ENCODE measurements around the gene CHST12.
"Not testable (repeated sequence)": the region's sequence is repeated elsewhere in the genome, so short reads cannot be mapped to it uniquely, and the experiment has no call there.

The CHST12 gene

DNA sequence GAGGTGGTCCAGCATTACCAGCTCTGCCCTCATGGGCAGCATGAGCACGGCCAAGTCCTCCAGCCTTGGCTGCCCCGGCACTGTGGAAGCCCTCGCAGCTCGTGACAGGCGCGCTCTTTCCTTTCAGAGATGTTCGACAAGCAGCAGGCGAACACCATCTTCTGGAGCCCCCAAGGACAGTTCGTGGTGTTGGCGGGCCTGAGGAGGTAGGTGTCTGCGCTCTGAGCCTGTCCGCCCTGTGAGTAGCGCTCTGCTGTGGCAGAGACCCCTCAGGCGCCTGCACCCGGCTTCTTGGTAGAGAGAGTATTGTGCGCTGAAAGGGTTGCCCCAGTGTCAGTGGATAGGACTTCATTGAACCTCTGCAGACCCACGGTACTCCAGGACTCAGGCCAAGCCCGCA is 29.0 kb upstream of the CHST12 start:
- TF ChIP-seq, protein P1, sequence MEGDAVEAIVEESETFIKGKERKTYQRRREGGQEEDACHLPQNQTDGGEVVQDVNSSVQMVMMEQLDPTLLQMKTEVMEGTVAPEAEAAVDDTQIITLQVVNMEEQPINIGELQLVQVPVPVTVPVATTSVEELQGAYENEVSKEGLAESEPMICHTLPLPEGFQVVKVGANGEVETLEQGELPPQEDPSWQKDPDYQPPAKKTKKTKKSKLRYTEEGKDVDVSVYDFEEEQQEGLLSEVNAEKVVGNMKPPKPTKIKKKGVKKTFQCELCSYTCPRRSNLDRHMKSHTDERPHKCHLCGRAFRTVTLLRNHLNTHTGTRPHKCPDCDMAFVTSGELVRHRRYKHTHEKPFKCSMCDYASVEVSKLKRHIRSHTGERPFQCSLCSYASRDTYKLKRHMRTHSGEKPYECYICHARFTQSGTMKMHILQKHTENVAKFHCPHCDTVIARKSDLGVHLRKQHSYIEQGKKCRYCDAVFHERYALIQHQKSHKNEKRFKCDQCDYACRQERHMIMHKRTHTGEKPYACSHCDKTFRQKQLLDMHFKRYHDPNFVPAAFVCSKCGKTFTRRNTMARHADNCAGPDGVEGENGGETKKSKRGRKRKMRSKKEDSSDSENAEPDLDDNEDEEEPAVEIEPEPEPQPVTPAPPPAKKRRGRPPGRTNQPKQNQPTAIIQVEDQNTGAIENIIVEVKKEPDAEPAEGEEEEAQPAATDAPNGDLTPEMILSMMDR (IDR thresholded peaks at IDR 0.05; ENCODE audit: unreplicated experiment in 3 of 3), result no peak
- no peak overlapping the region for H3K4me3 Mint-ChIP-seq
- no peaks in the 10 kb centered on the region for H3K27me3 Mint-ChIP-seq (ENCODE audit: low read depth)
- no peak overlapping the region for H3K27ac Mint-ChIP-seq
- H3K4me1 Mint-ChIP-seq, result no peaks in the 10 kb centered on the region
- H3K9me3 Mint-ChIP-seq, result no peaks in the 10 kb centered on the region
- H3K36me3 Mint-ChIP-seq (ENCODE audit: low read depth), result peaks cover 71% of the 10 kb centered on the region

DNA sequence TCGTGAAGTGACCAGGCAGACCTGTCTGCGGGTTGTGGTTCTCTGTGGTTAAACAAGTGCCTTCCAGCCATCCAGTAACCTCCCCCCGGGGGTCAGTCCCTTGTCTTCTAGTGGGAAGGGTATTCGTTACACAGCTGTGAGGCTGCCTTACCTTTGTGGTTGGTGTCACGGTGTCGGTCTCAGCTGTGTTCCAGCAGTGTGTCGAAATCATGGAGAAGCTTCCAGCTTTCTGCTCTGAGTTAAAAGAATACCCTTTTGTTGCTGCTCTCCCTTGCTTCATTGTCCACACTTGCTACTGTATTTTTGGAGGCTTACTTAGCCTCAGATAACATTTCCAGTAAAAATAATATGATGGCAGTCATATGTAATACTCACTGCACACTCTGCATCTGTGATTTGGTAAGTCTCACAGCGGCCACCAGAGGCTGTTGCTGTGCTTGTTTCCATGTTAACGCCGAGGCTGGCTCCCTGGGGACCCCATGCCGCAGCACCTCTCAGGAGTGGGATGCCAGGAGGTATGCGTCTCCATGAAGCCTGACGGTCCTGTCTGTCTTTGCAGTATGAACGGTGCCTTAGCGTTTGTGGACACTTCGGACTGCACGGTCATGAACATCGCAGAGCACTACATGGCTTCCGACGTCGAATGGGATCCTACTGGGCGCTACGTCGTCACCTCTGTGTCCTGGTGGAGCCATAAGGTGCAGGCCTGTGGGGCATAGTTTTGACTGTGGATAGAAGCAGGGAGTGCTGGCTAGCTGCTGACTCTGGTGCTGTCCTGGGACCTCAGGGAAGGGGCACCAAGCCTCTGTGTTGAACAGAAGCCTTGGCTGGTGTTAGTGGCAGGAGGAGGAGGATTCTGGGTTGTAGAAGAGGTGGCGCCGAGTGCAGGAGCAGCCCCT is 28.3 kb upstream of the CHST12 start:
- no peak overlapping the region for H3K4me3 Mint-ChIP-seq
- no peaks in the 10 kb centered on the region for H3K4me1 Mint-ChIP-seq
- no peaks in the 10 kb centered on the region for H3K9me3 Mint-ChIP-seq
- H3K27ac Mint-ChIP-seq, result no peak overlapping the region
- peaks cover 72% of the 10 kb centered on the region for H3K36me3 Mint-ChIP-seq (ENCODE audit: low read depth)
- H3K27me3 Mint-ChIP-seq (ENCODE audit: low read depth), result no peaks in the 10 kb centered on the region
- TF ChIP-seq, protein P1 (IDR thresholded peaks at IDR 0.05; ENCODE audit: unreplicated experiment in 3 of 3), result no peak

DNA sequence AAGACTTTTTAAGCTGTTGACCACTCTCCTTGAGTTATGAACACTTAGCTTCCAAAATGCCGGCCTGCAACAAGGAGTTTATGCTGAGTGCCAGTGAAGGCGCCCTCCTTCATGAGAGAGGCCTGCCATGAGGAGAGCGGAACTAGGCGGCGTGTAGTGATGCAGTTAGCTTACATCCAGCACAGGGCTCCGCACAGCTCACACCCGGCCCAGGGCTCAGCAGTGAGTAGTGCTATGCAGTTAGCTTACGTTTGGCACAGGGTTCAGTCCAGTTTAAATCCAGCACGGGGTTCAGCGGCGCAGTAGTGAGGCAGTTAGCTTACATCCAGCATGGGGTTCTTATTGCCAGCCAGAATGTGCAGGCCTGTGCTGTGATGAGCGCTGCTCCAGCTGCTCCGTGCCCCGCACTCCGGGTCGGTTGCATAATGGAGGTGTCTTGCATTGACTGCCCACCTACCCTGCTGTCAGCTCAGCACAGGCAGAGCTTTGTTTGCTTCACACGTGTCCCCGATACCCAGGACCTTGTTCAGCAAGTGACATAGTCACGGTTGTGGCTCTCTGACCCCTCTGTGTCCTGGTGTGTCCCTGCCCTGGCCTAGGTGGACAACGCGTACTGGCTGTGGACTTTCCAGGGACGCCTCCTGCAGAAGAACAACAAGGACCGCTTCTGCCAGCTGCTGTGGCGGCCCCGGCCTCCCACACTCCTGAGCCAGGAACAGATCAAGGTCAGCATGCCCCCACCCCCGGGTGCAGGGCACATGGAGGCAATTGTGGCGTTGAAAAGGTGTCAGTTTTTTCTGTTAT is 26.9 kb upstream of the CHST12 start:
- no peak overlapping the region for H3K4me3 Mint-ChIP-seq
- no peaks in the 10 kb centered on the region for H3K27me3 Mint-ChIP-seq (ENCODE audit: low read depth)
- no peaks in the 10 kb centered on the region for H3K9me3 Mint-ChIP-seq
- peaks cover 72% of the 10 kb centered on the region for H3K36me3 Mint-ChIP-seq (ENCODE audit: low read depth)
- TF ChIP-seq, protein P1 (IDR thresholded peaks at IDR 0.05; ENCODE audit: unreplicated experiment in 3 of 3), result no peak
- H3K4me1 Mint-ChIP-seq, result no peaks in the 10 kb centered on the region
- H3K27ac Mint-ChIP-seq, result no peak overlapping the region

DNA sequence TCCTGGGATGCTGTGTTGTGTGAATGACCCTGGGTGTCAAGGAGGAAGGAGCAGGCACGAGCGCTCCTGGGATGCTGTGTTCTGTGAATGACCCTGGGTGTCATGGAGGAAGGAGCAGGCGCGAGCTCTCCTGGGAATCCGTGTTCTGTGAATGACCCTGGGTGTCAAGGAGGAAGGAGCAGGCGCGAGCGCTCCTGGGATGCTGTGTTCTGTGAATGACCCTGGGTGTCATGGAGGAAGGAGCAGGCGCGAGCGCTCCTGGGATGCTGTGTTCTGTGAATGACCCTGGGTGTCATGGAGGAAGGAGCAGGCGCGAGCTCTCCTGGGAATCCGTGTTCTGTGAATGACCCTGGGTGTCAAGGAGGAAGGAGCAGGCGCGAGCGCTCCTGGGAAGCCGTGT is 25.9 kb upstream of the CHST12 start:
- not testable (repeated sequence) for H3K4me1 Mint-ChIP-seq; H3K9me3 Mint-ChIP-seq; H3K4me3 Mint-ChIP-seq; H3K27me3 Mint-ChIP-seq (ENCODE audit: low read depth); H3K27ac Mint-ChIP-seq
- peaks cover 67% of the 10 kb centered on the region for H3K36me3 Mint-ChIP-seq (ENCODE audit: low read depth)

- H3K4me3 Mint-ChIP-seq; H3K4me1 Mint-ChIP-seq; H3K9me3 Mint-ChIP-seq; H3K27me3 Mint-ChIP-seq (ENCODE audit: low read depth); H3K27ac Mint-ChIP-seq: not testable (repeated sequence)
- peaks cover 61% of the 10 kb centered on the region for H3K36me3 Mint-ChIP-seq (ENCODE audit: low read depth)
Measured at GRCh38 chr7:2378125-2378524, 25.3 kb upstream of the CHST12 start.

DNA sequence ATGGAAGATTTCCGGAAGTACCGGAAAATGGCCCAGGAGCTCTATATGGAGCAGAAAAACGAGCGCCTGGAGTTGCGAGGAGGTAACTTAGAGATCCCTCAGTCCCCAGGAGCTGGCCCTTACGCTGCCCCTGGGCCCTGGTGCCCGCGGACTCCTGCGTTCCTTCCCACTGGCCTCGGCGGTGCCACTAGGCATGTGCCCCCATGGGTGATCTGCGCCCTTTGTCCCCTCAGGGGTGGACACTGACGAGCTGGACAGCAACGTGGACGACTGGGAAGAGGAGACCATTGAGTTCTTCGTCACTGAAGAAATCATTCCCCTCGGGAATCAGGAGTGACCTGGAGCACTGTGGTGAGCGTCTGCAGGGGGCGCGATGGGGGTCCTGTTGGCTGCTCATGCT is 24.2 kb upstream of the CHST12 start:
- TF ChIP-seq, protein P1 (IDR thresholded peaks at IDR 0.05; ENCODE audit: unreplicated experiment in 3 of 3), result no peak
- Mint-ChIP-seq H3K27ac (no peak overlapping the region), H3K9me3 (no peaks in the 10 kb centered on the region), H3K4me3 (no peak overlapping the region), H3K36me3 (ENCODE audit: low read depth) (peaks cover 59% of the 10 kb centered on the region), H3K4me1 (no peaks in the 10 kb centered on the region), H3K27me3 (ENCODE audit: low read depth) (no peaks in the 10 kb centered on the region)

Measured in nephron (organoid).